Astrocyte (in vitro differentiated cells and primary cell): Measurements from ENCODE around the gene GFOD1.

ENCODE experiments used
- EZH2 ChIP-seq: IDR thresholded peaks from 2 replicates; pipeline ENCODE4 v1.6.1; 2012; ENCODE audit warnings: mild to moderate bottlenecking, low read length, inconsistent platforms; ENCODE audit not compliant: insufficient read depth
- TF ChIP-seq, protein P1 (sequence below): IDR thresholded peaks from 2 replicates; pipeline ENCODE4 v1.5.1; 2011; ENCODE audit warnings: low read depth, mild to moderate bottlenecking, inconsistent platforms, low read length, moderate library complexity; ENCODE audit not compliant: insufficient read depth

DNA sequence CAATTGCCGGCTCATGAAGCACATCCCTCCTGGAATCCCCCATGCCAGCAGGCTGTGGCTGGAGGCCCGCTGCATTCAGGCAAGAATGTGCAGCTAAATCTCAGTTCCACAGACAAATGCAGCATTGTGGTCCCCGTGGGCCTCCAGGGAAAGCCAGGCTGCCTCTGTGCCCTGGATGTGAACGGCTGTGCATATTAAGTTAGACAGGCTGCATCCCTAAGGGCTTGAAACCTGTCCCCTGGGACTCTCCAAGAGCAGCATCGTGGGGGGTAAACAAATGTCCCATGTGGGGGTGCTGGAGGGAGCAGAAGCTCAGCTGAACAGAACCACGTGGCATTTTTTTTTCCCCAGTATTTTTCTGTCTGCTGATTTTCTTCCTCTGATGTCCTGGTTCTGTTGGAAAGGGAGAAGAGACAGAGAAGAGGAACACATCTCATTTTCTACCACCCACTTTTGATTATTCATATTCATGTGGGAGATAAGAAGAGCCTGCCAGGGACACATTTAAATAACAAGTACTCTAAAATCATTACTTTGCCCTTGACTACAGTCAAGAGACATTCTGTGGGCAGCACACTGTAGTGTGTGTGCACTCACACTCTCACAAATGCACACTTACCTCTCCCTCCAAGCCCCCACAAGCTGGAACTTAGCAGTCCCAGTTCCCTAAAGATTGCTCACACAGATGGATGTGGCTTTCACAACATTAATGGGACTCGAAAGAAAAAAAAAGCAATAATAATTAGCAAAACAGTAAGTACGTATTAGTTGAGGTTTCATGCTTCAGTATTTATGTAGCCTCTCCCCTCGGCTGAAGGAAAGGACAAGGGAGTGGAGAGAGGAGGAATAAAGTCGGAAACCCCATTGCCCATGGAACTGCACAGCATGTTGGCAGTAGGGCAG, 16.9 kb downstream of the GFOD1 start:
- TF ChIP-seq, protein P1, sequence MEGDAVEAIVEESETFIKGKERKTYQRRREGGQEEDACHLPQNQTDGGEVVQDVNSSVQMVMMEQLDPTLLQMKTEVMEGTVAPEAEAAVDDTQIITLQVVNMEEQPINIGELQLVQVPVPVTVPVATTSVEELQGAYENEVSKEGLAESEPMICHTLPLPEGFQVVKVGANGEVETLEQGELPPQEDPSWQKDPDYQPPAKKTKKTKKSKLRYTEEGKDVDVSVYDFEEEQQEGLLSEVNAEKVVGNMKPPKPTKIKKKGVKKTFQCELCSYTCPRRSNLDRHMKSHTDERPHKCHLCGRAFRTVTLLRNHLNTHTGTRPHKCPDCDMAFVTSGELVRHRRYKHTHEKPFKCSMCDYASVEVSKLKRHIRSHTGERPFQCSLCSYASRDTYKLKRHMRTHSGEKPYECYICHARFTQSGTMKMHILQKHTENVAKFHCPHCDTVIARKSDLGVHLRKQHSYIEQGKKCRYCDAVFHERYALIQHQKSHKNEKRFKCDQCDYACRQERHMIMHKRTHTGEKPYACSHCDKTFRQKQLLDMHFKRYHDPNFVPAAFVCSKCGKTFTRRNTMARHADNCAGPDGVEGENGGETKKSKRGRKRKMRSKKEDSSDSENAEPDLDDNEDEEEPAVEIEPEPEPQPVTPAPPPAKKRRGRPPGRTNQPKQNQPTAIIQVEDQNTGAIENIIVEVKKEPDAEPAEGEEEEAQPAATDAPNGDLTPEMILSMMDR: no peak
- no peak for TF ChIP-seq EZH2
